PFSK-1 (cell line): Measurements from ENCODE around the gene KCTD5.

ENCODE experiments used
- FOXP2 ChIP-seq: optimal IDR thresholded peaks from 2 replicates; pipeline ENCODE3; 2011; ENCODE audit warnings: borderline replicate concordance, control low read depth, inconsistent platforms; ENCODE audit not compliant: insufficient read depth; ENCODE audit errors: extremely low read length, extremely low read depth
- POLR2AphosphoS5 ChIP-seq: IDR thresholded peaks from 2 replicates; pipeline ENCODE4 v1.6.1; 2012; ENCODE audit warnings: low read depth, mild to moderate bottlenecking, control low read depth, low read length, moderate library complexity
- REST ChIP-seq, 2 experiments: IDR thresholded peaks; 2 replicates each; pipeline versions ENCODE4 v1.6.1 to v1.8.0; 2011 to 2012; ENCODE audit warnings: low read depth in 2 of 2, low read length in 2 of 2, control low read depth in 1 of 2, inconsistent platforms in 1 of 2, mild to moderate bottlenecking in 1 of 2, moderate library complexity in 1 of 2; ENCODE audit not compliant: insufficient read depth in 1 of 2
- SIN3A ChIP-seq: IDR thresholded peaks from 2 replicates; pipeline ENCODE4 v1.6.1; 2012; ENCODE audit warnings: mild to moderate bottlenecking, low read length, moderate library complexity, borderline replicate concordance; ENCODE audit not compliant: insufficient read depth
- TAF1 ChIP-seq: IDR thresholded peaks from 2 replicates; pipeline ENCODE4 v1.6.1; 2012; ENCODE audit warnings: low read length, control low read depth, borderline replicate concordance; ENCODE audit not compliant: insufficient read depth

KCTD5 gene

GRCh38 chr16:2708290-2708639, 25.9 kb downstream of the KCTD5 start:
- no peak for TF ChIP-seq REST (IDR thresholded peaks at IDR 0.05; ENCODE audit: insufficient read depth in 1 of 2, low read depth in 2 of 2, low read length in 2 of 2)
- no peak for TF ChIP-seq FOXP2
- no peak for TF ChIP-seq TAF1
- no peak for TF ChIP-seq POLR2AphosphoS5
- TF ChIP-seq SIN3A = no peak

- TF ChIP-seq REST (IDR thresholded peaks at IDR 0.05; ENCODE audit: insufficient read depth in 1 of 2, low read depth in 2 of 2, low read length in 2 of 2) = no peak
- TF ChIP-seq FOXP2 = no peak
- TF ChIP-seq TAF1 = no peak
- TF ChIP-seq SIN3A = no peak
- no peak for TF ChIP-seq POLR2AphosphoS5
Measured at GRCh38 chr16:2708955-2709587, 26.7 kb downstream of the KCTD5 start.

- TF ChIP-seq TAF1 = no peak
- TF ChIP-seq POLR2AphosphoS5 = no peak
- no peak for TF ChIP-seq FOXP2
- TF ChIP-seq SIN3A = no peak
- no peak for TF ChIP-seq REST (IDR thresholded peaks at IDR 0.05; ENCODE audit: insufficient read depth in 1 of 2, low read depth in 2 of 2, low read length in 2 of 2)
Measured at GRCh38 chr16:2709588-2709984, 27.3 kb downstream of the KCTD5 start.

DNA sequence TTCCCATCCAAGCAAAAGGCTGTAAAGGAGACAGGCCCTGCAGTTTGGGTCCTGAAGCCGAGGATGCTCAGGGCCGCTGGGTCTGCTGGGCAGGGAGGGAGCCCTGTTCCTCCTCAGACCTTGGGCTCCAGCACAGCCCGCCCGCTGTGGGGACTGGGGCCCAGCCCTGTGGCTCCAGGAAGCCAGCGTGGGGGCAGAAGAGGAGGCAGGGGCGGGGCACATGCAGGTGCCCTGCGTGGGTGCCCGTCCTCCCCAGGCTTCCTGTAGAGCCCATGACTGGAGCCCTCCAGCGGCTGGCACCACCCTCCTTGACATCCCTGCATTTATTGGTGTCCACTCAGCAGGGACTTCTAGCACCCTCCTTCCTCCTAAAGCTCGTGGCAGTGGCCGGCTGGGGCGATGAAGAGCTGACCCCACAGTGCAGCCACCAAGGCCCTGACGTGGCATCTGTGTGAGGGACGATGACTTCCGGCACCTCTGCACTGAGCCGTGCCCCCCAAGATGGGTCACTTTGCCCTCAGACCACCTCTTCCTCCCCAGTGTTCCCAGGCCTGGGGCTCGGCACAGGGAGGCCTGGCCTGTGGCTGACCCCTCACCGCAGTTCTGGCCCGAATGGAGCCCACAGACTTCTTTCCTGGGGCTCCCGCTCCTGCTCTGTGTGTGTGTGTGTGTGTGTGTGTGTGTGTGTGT, 27.8 kb downstream of the KCTD5 start:
- TF ChIP-seq TAF1 (no peak), POLR2AphosphoS5 (no peak), FOXP2 (no peak), REST (IDR thresholded peaks at IDR 0.05; ENCODE audit: insufficient read depth in 1 of 2, low read depth in 2 of 2, low read length in 2 of 2) (no peak), SIN3A (no peak)

DNA sequence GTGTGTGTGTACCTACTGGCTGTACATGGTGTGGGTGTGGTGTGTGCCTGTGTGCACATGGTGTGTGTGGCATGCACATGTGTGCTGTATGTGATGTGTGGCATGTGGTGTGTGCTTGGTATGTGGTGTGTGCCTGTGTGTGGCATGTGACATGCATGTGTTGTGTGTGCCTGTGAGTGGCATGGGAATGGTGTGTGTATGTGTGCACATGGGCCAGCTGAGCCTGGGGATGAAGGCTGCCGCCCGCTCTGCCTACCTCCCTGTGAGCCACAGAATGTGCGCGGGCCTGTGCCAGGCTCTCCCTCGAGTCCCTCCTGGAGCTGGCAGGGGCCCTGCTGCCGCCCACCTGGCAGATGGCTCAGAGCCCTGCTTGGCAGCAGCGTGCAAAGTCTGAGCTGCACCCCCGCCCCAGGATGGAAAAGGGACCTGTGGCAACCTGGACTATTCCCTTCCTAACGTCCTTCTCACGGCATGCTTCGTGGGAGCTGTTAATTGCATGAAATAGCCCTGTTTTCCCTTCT, 28.4 kb downstream of the KCTD5 start:
- TF ChIP-seq POLR2AphosphoS5 (no peak), FOXP2 (no peak), TAF1 (no peak), SIN3A (no peak), REST (IDR thresholded peaks at IDR 0.05; ENCODE audit: insufficient read depth in 1 of 2, low read depth in 2 of 2, low read length in 2 of 2) (no peak)
